Trophoblast cell (in vitro differentiated cells and primary cell): ENCODE results near the gene LRWD1.

Experiments
- DNase-seq, 2 donors: peaks; one replicate each; pipeline ENCODE4 v3.0.0-alpha.2; 2016
- H2AFZ ChIP-seq: 2 replicates; pipeline ENCODE4 v1.6.1; 2013; ENCODE audit warnings: low read length, moderate library complexity, mild to moderate bottlenecking; ENCODE audit not compliant: insufficient read depth, poor library complexity
- H2AK5ac ChIP-seq: 2 replicates; pipeline ENCODE4 v1.6.1; 2013; ENCODE audit warnings: mild to moderate bottlenecking, low read length
- H2BK120ac ChIP-seq: 2 replicates; pipeline ENCODE4 v1.6.1; 2013; ENCODE audit warnings: low read length, mild to moderate bottlenecking, moderate library complexity; ENCODE audit not compliant: insufficient read depth, poor library complexity
- H2BK12ac ChIP-seq: 2 replicates; pipeline ENCODE4 v1.6.1; 2013; ENCODE audit warnings: mild to moderate bottlenecking, low read length, moderate library complexity
- H2BK5ac ChIP-seq: 2 replicates; pipeline ENCODE4 v1.6.1; 2013; ENCODE audit warnings: low read length, low read depth, moderate library complexity, mild to moderate bottlenecking; ENCODE audit not compliant: poor library complexity
- H3K14ac ChIP-seq: 2 replicates; pipeline ENCODE4 v1.6.1; 2013; ENCODE audit warnings: mild to moderate bottlenecking, low read length
- H3K18ac ChIP-seq: 2 replicates; pipeline ENCODE4 v1.6.1; 2013; ENCODE audit warnings: mild to moderate bottlenecking, low read length
- H3K23ac ChIP-seq: 2 replicates; pipeline ENCODE4 v1.6.1; 2013; ENCODE audit warnings: low read length
- H3K27ac ChIP-seq: 2 replicates; pipeline ENCODE4 v1.5.1; 2013; ENCODE audit warnings: low read depth, mild to moderate bottlenecking, inconsistent platforms, low read length, moderate library complexity
- H3K27me3 ChIP-seq: 2 replicates; pipeline ENCODE4 v1.6.1; 2013; ENCODE audit warnings: inconsistent platforms, mild to moderate bottlenecking, low read length, moderate library complexity; ENCODE audit not compliant: insufficient read depth
- H3K36me3 ChIP-seq, 2 experiments: 1 replicate in 1 of 2; 2 replicates in 1 of 2; pipeline ENCODE4 v1.6.1; 2013; ENCODE audit warnings: low read length in 2 of 2, mild to moderate bottlenecking in 2 of 2, moderate library complexity in 1 of 2; ENCODE audit not compliant: insufficient read depth in 2 of 2, control insufficient read depth in 1 of 2
- H3K4ac ChIP-seq: 2 replicates; pipeline ENCODE4 v1.6.1; 2013; ENCODE audit warnings: low read depth, mild to moderate bottlenecking, low read length, moderate library complexity
- H3K4me1 ChIP-seq, 2 experiments: 1 replicate in 1 of 2; 2 replicates in 1 of 2; pipeline ENCODE4 v1.6.1; 2013; ENCODE audit warnings: low read length in 2 of 2, mild to moderate bottlenecking in 2 of 2, moderate library complexity in 1 of 2; ENCODE audit not compliant: insufficient read depth in 2 of 2, control insufficient read depth in 1 of 2
- H3K4me2 ChIP-seq: 2 replicates; pipeline ENCODE4 v1.6.1; 2013; ENCODE audit warnings: inconsistent platforms, mild to moderate bottlenecking, low read length, moderate library complexity
- H3K4me3 ChIP-seq: 2 replicates; pipeline ENCODE4 v1.5.1; 2013; ENCODE audit warnings: mild to moderate bottlenecking, low read depth, low read length, inconsistent platforms
- H3K79me1 ChIP-seq: one replicate; pipeline ENCODE4 v1.6.1; 2013; ENCODE audit warnings: low read length
- H3K79me2 ChIP-seq: 2 replicates; pipeline ENCODE4 v1.6.1; 2013; ENCODE audit warnings: low read length, mild to moderate bottlenecking; ENCODE audit not compliant: control insufficient read depth, insufficient read depth, poor library complexity
- H3K9ac ChIP-seq: 2 replicates; pipeline ENCODE4 v1.6.1; 2013; ENCODE audit warnings: mild to moderate bottlenecking, low read length
- H3K9me3 ChIP-seq: 2 replicates; pipeline ENCODE4 v1.6.1; 2013; ENCODE audit warnings: low read depth, mild to moderate bottlenecking, control low read depth, inconsistent platforms, low read length; ENCODE audit not compliant: insufficient read depth
- H4K12ac ChIP-seq: 2 replicates; pipeline ENCODE4 v1.6.1; 2013; ENCODE audit warnings: low read depth, mild to moderate bottlenecking, low read length, moderate library complexity
- H4K8ac ChIP-seq: 2 replicates; pipeline ENCODE4 v1.6.1; 2013; ENCODE audit warnings: low read depth, mild to moderate bottlenecking, low read length, moderate library complexity
- H4K91ac ChIP-seq: one replicate; pipeline ENCODE4 v1.6.1; 2013; ENCODE audit warnings: low read depth, mild to moderate bottlenecking, low read length, moderate library complexity
- WGBS: extraction: QIAGEN DNeasy Blood & Tissue Kit; methylation state at CpG from one replicate; pipeline ENCODE4 v1.1.7; 2013; ENCODE audit warnings: missing lambda C conversion rate; ENCODE audit not compliant: insufficient read length, insufficient coverage; ENCODE audit errors: extremely low coverage; 5-methylcytosine and 5-hydroxymethylcytosine counted together

Gene LRWD1

DNA sequence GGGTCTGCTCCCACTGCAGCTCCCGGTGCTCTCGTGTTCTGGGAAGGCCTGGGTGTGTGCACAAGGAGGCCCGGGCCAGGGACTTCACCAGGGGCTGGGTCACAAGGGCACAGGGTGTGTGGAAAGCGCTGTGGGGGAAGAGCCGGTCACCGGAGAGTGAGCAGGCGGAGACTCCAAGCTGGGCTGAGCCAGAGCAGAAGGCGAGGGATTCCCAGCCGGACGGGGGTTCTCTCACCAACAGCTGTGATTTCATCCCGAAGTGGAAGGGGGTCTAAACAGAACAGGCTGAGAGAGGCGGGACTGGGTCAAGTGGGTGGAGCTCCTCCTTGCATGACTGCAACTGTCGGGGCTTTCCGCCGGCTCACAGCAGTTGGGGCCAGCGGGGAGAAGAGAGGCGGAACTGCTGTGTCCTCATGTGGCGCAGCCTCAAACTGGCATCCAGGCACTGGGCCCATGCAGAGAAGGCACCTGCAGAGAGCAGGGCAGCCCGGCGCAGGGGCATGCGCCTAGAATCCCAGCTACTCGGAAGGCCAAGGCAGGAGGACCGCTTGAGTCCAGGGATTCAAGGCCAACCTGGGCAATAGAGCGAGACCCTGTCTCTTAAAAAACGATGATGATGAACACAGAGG is 39.0 kb upstream of the LRWD1 start:
- Histone ChIP-seq H3K79me2 (no peaks in the 10 kb centered on the region), H4K12ac (no peak overlapping the region), H2BK5ac (no peak overlapping the region), H2AK5ac (no peak overlapping the region), H3K4me1 (peaks cover 0 to under 1% of the 10 kb centered on the region in 2 experiments), H3K4me3 (no peak overlapping the region), H3K18ac (no peak overlapping the region), H2AFZ (no peak overlapping the region), H3K27me3 (no peaks in the 10 kb centered on the region), H4K91ac (no peak overlapping the region), H3K36me3 (peaks cover 48 to 54% of the 10 kb centered on the region in 2 experiments), H2BK12ac (no peak overlapping the region), H3K79me1 (no peaks in the 10 kb centered on the region), H3K4me2 (no peak overlapping the region), H3K9ac (no peak overlapping the region), H3K4ac (no peak overlapping the region), H4K8ac (no peak overlapping the region), H3K23ac (no peak overlapping the region), H2BK120ac (no peak overlapping the region), H3K14ac (no peak overlapping the region), H3K9me3 (no peaks in the 10 kb centered on the region), H3K27ac (no peak overlapping the region)
- DNase-seq, result peak; percentile 35 to 42
- WGBS, result no CpG with 5 or more reads among the region's 25 CpGs

DNA sequence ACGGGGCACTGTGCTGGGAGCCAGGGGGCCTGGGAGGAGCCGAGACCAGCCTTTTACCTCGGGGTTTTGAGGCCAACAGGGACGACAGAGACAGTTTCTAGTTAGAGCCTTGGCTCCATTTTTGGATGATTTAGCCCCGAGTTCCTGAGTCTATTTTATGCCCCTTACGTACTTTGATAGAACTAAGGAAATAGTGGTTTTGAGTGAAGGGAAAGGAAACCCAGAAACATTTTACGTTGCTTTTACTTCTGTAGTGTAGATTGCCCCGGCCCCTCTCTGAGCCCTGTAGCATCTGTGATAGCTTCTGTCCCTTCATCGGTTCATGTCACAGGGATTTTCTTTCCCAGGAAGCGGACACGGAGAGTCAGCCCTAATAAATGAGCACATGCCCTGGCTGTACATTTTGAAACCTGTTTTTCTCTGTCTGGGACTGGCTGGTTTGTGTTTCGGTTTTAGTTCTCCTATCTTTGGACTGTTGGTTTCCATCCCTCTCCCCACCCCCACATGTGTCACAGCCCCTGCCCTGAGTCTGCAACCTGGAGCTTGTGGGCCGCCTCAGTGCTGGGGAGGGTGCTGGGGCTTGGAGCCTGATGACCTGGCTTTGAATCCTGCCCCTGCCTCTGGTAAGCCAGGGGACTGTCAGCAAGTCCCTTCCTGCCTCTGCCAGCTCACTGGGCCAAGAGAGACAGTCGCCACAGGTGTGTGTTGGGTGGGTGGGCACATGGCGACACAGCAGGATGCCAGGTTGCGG is 38.3 kb upstream of the LRWD1 start:
- Histone ChIP-seq H3K9me3 (no peaks in the 10 kb centered on the region), H3K4ac (no peak overlapping the region), H3K27ac (no peak overlapping the region), H3K4me1 (peaks cover 0 to 5% of the 10 kb centered on the region in 2 experiments), H2BK12ac (no peak overlapping the region), H2BK5ac (no peak overlapping the region), H3K23ac (no peak overlapping the region), H3K18ac (no peak overlapping the region), H3K4me2 (no peak overlapping the region), H4K12ac (no peak overlapping the region), H3K9ac (no peak overlapping the region), H3K27me3 (no peaks in the 10 kb centered on the region), H4K91ac (no peak overlapping the region), H2AK5ac (no peak overlapping the region), H3K79me2 (no peaks in the 10 kb centered on the region), H3K14ac (no peak overlapping the region), H4K8ac (no peak overlapping the region), H3K79me1 (no peaks in the 10 kb centered on the region), H3K36me3 (peaks cover 43 to 49% of the 10 kb centered on the region in 2 experiments), H3K4me3 (no peak overlapping the region), H2AFZ (no peak overlapping the region), H2BK120ac (no peak overlapping the region)
- DNase-seq, result peak in 1 of 2 donors; percentile 16
- no CpG with 5 or more reads among the region's 16 CpGs for WGBS

DNA sequence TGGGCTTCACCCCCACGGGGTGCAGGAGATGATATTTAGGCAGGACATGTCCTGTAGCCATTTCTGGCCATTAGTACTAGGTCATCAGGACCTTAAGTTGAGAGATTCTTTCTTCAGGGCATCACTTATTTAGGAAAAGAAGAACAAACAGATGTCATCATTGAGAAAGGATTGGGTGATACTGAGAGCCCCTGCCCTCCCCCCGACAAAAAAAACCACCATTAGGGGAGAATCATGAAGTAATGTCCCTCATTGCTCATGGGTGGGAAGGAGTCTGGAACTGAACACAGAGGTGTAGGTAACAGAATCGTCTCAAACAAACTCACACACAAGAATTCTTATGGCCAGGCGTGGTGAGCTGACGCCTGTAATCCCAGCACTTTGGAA is 37.8 kb upstream of the LRWD1 start:
- H3K4me2 ChIP-seq, result no peak overlapping the region
- no peak overlapping the region for H3K27ac ChIP-seq
- no peak overlapping the region for H4K91ac ChIP-seq
- H4K8ac ChIP-seq, result no peak overlapping the region
- no peak overlapping the region for H2AK5ac ChIP-seq
- H3K9ac ChIP-seq, result no peak overlapping the region
- no peak overlapping the region for H3K14ac ChIP-seq
- H3K4me3 ChIP-seq, result no peak overlapping the region
- no peak overlapping the region for H2BK5ac ChIP-seq
- H3K9me3 ChIP-seq, result no peaks in the 10 kb centered on the region
- peaks cover 43 to 44% of the 10 kb centered on the region in 2 experiments for H3K36me3 ChIP-seq
- no peak for DNase-seq
- no CpG with 5 or more reads among the region's 5 CpGs for WGBS
- no peak overlapping the region for H2BK12ac ChIP-seq
- H3K4ac ChIP-seq, result no peak overlapping the region
- H2AFZ ChIP-seq, result no peak overlapping the region
- no peaks in the 10 kb centered on the region for H3K79me1 ChIP-seq
- peaks cover 5 to 7% of the 10 kb centered on the region in 2 experiments for H3K4me1 ChIP-seq
- no peak overlapping the region for H3K23ac ChIP-seq
- H3K79me2 ChIP-seq, result no peaks in the 10 kb centered on the region
- no peaks in the 10 kb centered on the region for H3K27me3 ChIP-seq
- H3K18ac ChIP-seq, result no peak overlapping the region
- no peak overlapping the region for H4K12ac ChIP-seq
- H2BK120ac ChIP-seq, result no peak overlapping the region

DNA sequence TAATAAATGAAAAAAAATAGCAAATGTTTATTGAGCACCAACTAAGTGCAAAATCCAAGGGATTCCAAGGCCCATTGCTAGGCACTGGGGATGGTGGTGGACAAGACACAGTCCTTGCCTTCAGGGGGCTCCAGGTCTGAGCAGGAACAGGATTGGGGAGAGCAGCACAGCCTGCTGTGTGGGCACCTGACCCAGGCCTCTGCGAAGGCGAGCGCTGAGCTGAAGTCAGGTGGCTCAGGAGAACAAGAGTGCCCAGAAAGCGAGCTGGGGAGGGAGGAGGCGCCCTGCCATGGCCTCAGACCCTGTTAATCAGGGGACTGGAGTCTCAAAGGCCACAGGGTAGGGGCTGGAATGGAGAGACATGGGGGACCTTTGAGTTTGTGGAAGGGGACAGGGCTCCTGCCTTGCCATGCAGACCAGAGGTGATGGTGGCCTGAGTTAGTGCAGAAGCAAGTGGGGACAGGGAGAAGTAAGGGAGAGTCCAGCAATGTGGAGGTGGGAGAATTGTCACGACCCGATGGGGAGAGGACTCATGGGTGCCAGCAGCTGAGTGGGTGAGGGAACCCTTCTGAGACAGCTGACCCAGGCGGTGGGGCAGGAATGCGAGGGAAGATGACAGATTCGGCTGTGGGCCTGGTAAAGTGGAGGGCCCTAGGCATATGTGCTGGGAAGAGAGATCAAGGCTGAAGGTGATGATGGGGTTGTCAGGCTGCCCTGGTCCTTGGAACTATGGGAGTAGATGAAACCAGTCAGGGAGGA is 35.5 kb upstream of the LRWD1 start:
- Histone ChIP-seq H3K9me3 (no peaks in the 10 kb centered on the region), H4K91ac (no peak overlapping the region), H2AK5ac (no peak overlapping the region), H3K23ac (no peak overlapping the region), H3K18ac (no peak overlapping the region), H3K4me1 (peaks cover 11 to 15% of the 10 kb centered on the region in 2 experiments), H2BK12ac (no peak overlapping the region), H2BK5ac (no peak overlapping the region), H3K4me2 (no peak overlapping the region), H3K27ac (no peak overlapping the region), H3K4me3 (no peak overlapping the region), H2AFZ (no peak overlapping the region), H4K12ac (peak overlapping the region; percentile 26), H3K4ac (no peak overlapping the region), H4K8ac (no peak overlapping the region), H3K27me3 (no peaks in the 10 kb centered on the region), H3K79me1 (peaks cover 8% of the 10 kb centered on the region), H2BK120ac (no peak overlapping the region), H3K14ac (no peak overlapping the region), H3K9ac (no peak overlapping the region), H3K79me2 (peaks cover 6% of the 10 kb centered on the region), H3K36me3 (peaks cover 31 to 37% of the 10 kb centered on the region in 2 experiments)
- WGBS, result no CpG with 5 or more reads among the region's 10 CpGs
- no peak for DNase-seq
